Activated CD4-positive, alpha-beta T cell treated with anti-CD3 and anti-CD28 coated beads for 36 hours (primary cell): ENCODE results near the gene FUOM. TPM values are rescaled to one million over a fixed set of nuclear protein-coding genes. Genes with fewer than 3 reads are reported as not detected.

Experiments
- ATAC-seq: fragments of 200-7000 bp; cut with Tn5 transposase; one replicate; pipeline ENCODE4 v1.10.0; 2021; ENCODE audit warnings: mild to moderate bottlenecking, moderate library complexity
- CTCF ChIA-PET: fragments of 350-600 bp; sonication (Branson Sonifier 250); formaldehyde crosslinking; loops from one replicate; lab custom pipeline; 2021; ENCODE audit warnings: antibody characterized with exemption; lab: Charles Lee
- POLR2A ChIA-PET: fragments of 350-600 bp; sonication (Branson Sonifier 250); formaldehyde crosslinking; loops from one replicate; lab custom pipeline; 2021; ENCODE audit warnings: antibody characterized with exemption, inconsistent platforms; lab: Charles Lee
- DNase-seq: peaks from one replicate; pipeline ENCODE4 v3.0.0-alpha.2; 2020
- H3K27ac Mint-ChIP-seq: one replicate; pipeline ENCODE4 v1.8.0; 2021; ENCODE audit warnings: mixed read lengths
- H3K27me3 Mint-ChIP-seq: one replicate; pipeline ENCODE4 v1.8.0; 2021; ENCODE audit warnings: mixed read lengths
- H3K36me3 Mint-ChIP-seq: one replicate; pipeline ENCODE4 v1.8.0; 2021; ENCODE audit warnings: low read depth, mixed read lengths
- H3K4me1 Mint-ChIP-seq: one replicate; pipeline ENCODE4 v1.8.0; 2021; ENCODE audit warnings: mixed read lengths
- H3K4me3 Mint-ChIP-seq: one replicate; pipeline ENCODE4 v1.8.0; 2021; ENCODE audit warnings: mild to moderate bottlenecking, moderate library complexity, mixed read lengths
- H3K9me3 Mint-ChIP-seq: one replicate; pipeline ENCODE4 v1.8.0; 2021; ENCODE audit warnings: low read depth, mixed read lengths
- intact Hi-C, 2 experiments: fragments of 100-400 bp; cut with DNase I in 1 of 2; cut with micrococcal nuclease in 1 of 2; formaldehyde crosslinking; loops; one replicate each; pipeline versions ENCODE4 v1.14.2 to v1.15.1; 2022 to 2024; cut with DNase I, micrococcal nuclease
- total RNA-seq, 2 experiments: library from RNA; stranded (reverse); gene quantifications; one replicate each; pipeline ENCODE4 v1.2.3, GENCODE V29; 2021

Gene FUOM
- total RNA-seq, 2 experiments from 2014 or later, result 28.3 to 37.0 TPM

GRCh38 chr10:133349577-133350011, 8.2 kb downstream of the FUOM start:
- POLR2A ChIA-PET, result no interaction called here
- Mint-ChIP-seq H3K4me3 (no peak overlapping the region), H3K27ac (no peak overlapping the region), H3K36me3 (no peaks in the 10 kb centered on the region), H3K27me3 (peaks cover 14% of the 10 kb centered on the region), H3K4me1 (peaks cover 5% of the 10 kb centered on the region), H3K9me3 (no peaks in the 10 kb centered on the region)
- ATAC-seq (no peak), DNase-seq (no peak)
- intact Hi-C loops, result no loop called here
- CTCF ChIA-PET, result no interaction called here

GRCh38 chr10:133349160-133349568, 8.7 kb downstream of the FUOM start:
- Mint-ChIP-seq H3K9me3 (no peaks in the 10 kb centered on the region), H3K4me1 (peaks cover 5% of the 10 kb centered on the region), H3K36me3 (no peaks in the 10 kb centered on the region), H3K4me3 (no peak overlapping the region), H3K27ac (no peak overlapping the region), H3K27me3 (peaks cover 18% of the 10 kb centered on the region)
- ATAC-seq, result no peak
- ChIA-PET CTCF (no interaction called here), POLR2A (no interaction called here)
- DNase-seq, result no peak
- intact Hi-C loops, result no loop called here

GRCh38 chr10:133347710-133348517, 9.9 kb downstream of the FUOM start:
- POLR2A ChIA-PET, result no interaction called here
- Mint-ChIP-seq H3K27ac (no peak overlapping the region), H3K4me3 (no peak overlapping the region), H3K36me3 (no peaks in the 10 kb centered on the region), H3K27me3 (peaks cover 25% of the 10 kb centered on the region), H3K4me1 (peaks cover 7% of the 10 kb centered on the region), H3K9me3 (no peaks in the 10 kb centered on the region)
- CTCF ChIA-PET, result interaction anchor here (0.6 to 2.3 kb wide), 2 partner anchors 18 to 615 kb away, joined by 3 to 9 read pairs; no protein-coding TSS in a partner anchor
- intact Hi-C loops, result no loop called here
- peak; percentile 14 for ATAC-seq
- DNase-seq, result no peak

- no peak for DNase-seq
- peaks cover 7% of the 10 kb centered on the region for H3K4me1 Mint-ChIP-seq
- no peak overlapping the region for H3K4me3 Mint-ChIP-seq
- intact Hi-C loops, result no loop called here
- peaks cover 26% of the 10 kb centered on the region for H3K27me3 Mint-ChIP-seq
- ATAC-seq, result no peak
- no peak overlapping the region for H3K27ac Mint-ChIP-seq
- ChIA-PET CTCF (no interaction called here), POLR2A (no interaction called here)
- H3K36me3 Mint-ChIP-seq, result no peaks in the 10 kb centered on the region
- no peaks in the 10 kb centered on the region for H3K9me3 Mint-ChIP-seq
Measured at GRCh38 chr10:133346413-133346812, 11.4 kb downstream of the FUOM start.

GRCh38 chr10:133344236-133344635, 13.6 kb downstream of the FUOM start:
- peaks cover 6% of the 10 kb centered on the region for H3K4me1 Mint-ChIP-seq
- ChIA-PET CTCF (interaction anchor here (0.9 to 1.1 kb wide), 2 partner anchors 9 to 15 kb away, joined by 3 read pairs; no protein-coding TSS in a partner anchor), POLR2A (no interaction called here)
- ATAC-seq, result no peak
- no peaks in the 10 kb centered on the region for H3K9me3 Mint-ChIP-seq
- DNase-seq, result no peak
- peaks cover 25% of the 10 kb centered on the region for H3K27me3 Mint-ChIP-seq
- H3K27ac Mint-ChIP-seq, result no peak overlapping the region
- no peak overlapping the region for H3K4me3 Mint-ChIP-seq
- intact Hi-C loops, result no loop called here
- H3K36me3 Mint-ChIP-seq, result no peaks in the 10 kb centered on the region

GRCh38 chr10:133343558-133343957, 14.3 kb downstream of the FUOM start:
- intact Hi-C loops, result no loop called here
- CTCF ChIA-PET, result interaction anchor here (0.6 to 0.9 kb wide), 2 partner anchors 14 to 817 kb away, joined by 3 to 4 read pairs; no protein-coding TSS in a partner anchor
- no peak for ATAC-seq
- Mint-ChIP-seq H3K4me1 (peaks cover 2% of the 10 kb centered on the region), H3K36me3 (no peaks in the 10 kb centered on the region), H3K4me3 (no peak overlapping the region), H3K9me3 (no peaks in the 10 kb centered on the region), H3K27me3 (peaks cover 23% of the 10 kb centered on the region), H3K27ac (no peak overlapping the region)
- POLR2A ChIA-PET, result no interaction called here
- no peak for DNase-seq

- Mint-ChIP-seq H3K36me3 (no peaks in the 10 kb centered on the region), H3K27ac (no peak overlapping the region), H3K4me3 (no peak overlapping the region), H3K27me3 (peaks cover 23% of the 10 kb centered on the region), H3K4me1 (peaks cover 2% of the 10 kb centered on the region), H3K9me3 (no peaks in the 10 kb centered on the region)
- ATAC-seq (no peak), DNase-seq (no peak)
- ChIA-PET POLR2A (no interaction called here), CTCF (interaction anchor here (0.5 to 0.6 kb wide), 2 partner anchors 177 to 817 kb away, joined by 3 to 4 read pairs; no protein-coding TSS in a partner anchor)
- intact Hi-C loops, result no loop called here
Measured at GRCh38 chr10:133342942-133343341, 14.9 kb downstream of the FUOM start.

GRCh38 chr10:133341983-133342382, 15.8 kb downstream of the FUOM start:
- intact Hi-C loops, result no loop called here
- ChIA-PET POLR2A (no interaction called here), CTCF (interaction anchor here (1.1 kb wide), 1 partner anchor 12 kb away, joined by 4 read pairs; no protein-coding TSS in a partner anchor)
- no peak for ATAC-seq
- Mint-ChIP-seq H3K4me1 (peaks cover 2% of the 10 kb centered on the region), H3K27ac (no peak overlapping the region), H3K4me3 (no peak overlapping the region), H3K27me3 (peaks cover 23% of the 10 kb centered on the region), H3K9me3 (no peaks in the 10 kb centered on the region), H3K36me3 (no peaks in the 10 kb centered on the region)
- DNase-seq, result no peak

GRCh38 chr10:133339708-133340380, 18.0 kb downstream of the FUOM start:
- POLR2A ChIA-PET, result no interaction called here
- ATAC-seq (no peak), DNase-seq (no peak)
- Mint-ChIP-seq H3K9me3 (no peaks in the 10 kb centered on the region), H3K4me1 (peaks cover 5% of the 10 kb centered on the region), H3K4me3 (no peak overlapping the region), H3K27me3 (peaks cover 13% of the 10 kb centered on the region), H3K27ac (no peak overlapping the region), H3K36me3 (no peaks in the 10 kb centered on the region)
- CTCF ChIA-PET, result interaction anchor here (1.4 kb wide), 1 partner anchor 11 kb away, joined by 4 read pairs; no protein-coding TSS in a partner anchor
- intact Hi-C loops, result no loop called here

- intact Hi-C loops, result no loop called here
- peaks cover 5% of the 10 kb centered on the region for H3K4me1 Mint-ChIP-seq
- no peak overlapping the region for H3K27ac Mint-ChIP-seq
- DNase-seq (no peak), ATAC-seq (no peak)
- H3K4me3 Mint-ChIP-seq, result no peak overlapping the region
- H3K27me3 Mint-ChIP-seq, result peaks cover 11% of the 10 kb centered on the region
- no peaks in the 10 kb centered on the region for H3K9me3 Mint-ChIP-seq
- POLR2A ChIA-PET, result no interaction called here
- H3K36me3 Mint-ChIP-seq, result no peaks in the 10 kb centered on the region
- CTCF ChIA-PET, result no interaction called here
Measured at GRCh38 chr10:133338080-133339071, 19.4 kb downstream of the FUOM start.

- Mint-ChIP-seq H3K27ac (no peak overlapping the region), H3K36me3 (no peaks in the 10 kb centered on the region), H3K4me3 (no peak overlapping the region), H3K9me3 (no peaks in the 10 kb centered on the region), H3K27me3 (peaks cover 13% of the 10 kb centered on the region), H3K4me1 (peaks cover 5% of the 10 kb centered on the region)
- ChIA-PET POLR2A (no interaction called here), CTCF (no interaction called here)
- DNase-seq, result no peak
- intact Hi-C loops, result no loop called here
- ATAC-seq, result no peak
Measured at GRCh38 chr10:133337370-133337725, 20.5 kb downstream of the FUOM start.
